Measurements from ENCODE around the gene WDR13.
"Not testable (repeated sequence)": the region's sequence is repeated elsewhere in the genome, so short reads cannot be mapped to it uniquely, and the experiment has no call there.

WDR13 gene

DNA sequence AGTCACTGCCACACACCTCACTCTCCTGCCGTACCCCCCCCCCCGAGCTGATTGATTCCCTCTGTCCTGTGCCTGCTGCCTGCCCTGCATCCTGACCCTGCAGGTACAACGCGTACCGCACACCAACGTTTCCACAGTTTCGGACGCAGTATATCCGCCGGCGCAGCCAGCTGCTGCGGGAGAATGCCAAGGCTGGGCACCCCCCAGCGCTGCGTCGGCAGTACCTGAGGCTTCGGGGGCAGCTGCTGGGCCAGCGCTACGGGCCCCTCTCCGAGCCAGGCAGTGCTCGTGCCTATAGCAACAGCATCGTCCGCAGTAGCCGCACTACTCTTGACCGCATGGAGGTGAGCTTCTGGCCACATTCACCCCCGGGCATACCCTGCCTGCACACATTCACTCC is 1.3 kb downstream of the WDR13 start:
- DNase-seq = no peak

GRCh38 chrX:48599341-48599740 is 2.0 kb downstream of the WDR13 start:
- no peak for DNase-seq

DNA sequence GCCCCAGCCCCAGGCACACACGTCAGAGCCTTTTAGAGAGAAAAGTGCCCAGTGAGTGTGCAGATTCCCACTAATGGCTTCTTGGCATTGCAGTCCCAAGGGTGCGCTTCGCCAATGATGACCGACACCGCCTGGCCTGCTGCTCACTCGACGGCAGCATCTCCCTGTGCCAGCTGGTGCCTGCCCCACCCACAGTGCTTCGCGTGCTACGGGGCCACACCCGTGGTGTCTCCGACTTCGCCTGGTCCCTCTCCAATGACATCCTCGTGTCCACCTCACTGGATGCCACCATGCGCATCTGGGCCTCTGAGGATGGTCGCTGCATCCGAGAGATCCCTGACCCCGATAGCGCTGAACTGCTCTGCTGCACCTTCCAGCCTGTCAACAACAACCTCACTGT is 2.9 kb downstream of the WDR13 start:
- no peak for DNase-seq

- no peak for DNase-seq
Measured at GRCh38 chrX:48601741-48602394, 4.6 kb downstream of the WDR13 start.

DNA sequence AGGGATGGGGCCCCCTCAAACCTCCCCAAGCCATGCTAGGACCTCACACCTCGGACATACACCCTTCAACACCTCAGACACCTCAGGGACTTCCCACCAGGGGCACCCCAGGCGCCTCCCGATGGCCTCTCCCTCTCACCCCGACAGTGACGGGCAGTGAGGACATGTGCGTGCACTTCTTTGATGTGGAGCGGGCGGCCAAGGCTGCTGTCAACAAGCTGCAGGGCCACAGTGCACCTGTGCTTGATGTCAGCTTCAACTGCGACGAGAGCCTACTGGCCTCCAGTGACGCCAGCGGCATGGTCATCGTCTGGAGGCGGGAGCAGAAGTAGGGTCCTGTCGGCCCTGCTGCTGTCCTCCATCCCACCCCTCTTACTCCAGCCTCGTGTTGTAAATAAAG is 7.4 kb downstream of the WDR13 start:
- DNase-seq = no peak

DNA sequence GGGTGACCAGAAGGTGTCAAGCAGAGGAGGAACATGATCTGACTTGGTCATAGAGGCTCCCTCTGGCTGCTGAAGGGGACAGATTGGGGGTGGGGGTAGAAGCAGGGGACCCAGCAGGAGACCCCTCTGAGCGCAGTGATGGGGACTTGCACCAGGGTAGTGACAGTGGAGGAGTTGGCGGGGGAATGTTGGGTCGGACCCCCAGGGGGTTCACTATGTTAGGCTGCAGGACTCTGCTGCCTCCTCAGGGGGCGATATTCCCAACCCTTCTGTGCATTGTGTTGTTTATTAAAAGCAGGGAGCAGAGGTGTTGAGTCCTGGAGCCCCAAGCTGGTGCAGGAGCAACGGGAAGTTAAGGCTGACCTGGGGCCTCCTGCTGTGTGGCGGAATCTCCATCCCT is 8.8 kb downstream of the WDR13 start:
- DNase-seq = no peak

DNA sequence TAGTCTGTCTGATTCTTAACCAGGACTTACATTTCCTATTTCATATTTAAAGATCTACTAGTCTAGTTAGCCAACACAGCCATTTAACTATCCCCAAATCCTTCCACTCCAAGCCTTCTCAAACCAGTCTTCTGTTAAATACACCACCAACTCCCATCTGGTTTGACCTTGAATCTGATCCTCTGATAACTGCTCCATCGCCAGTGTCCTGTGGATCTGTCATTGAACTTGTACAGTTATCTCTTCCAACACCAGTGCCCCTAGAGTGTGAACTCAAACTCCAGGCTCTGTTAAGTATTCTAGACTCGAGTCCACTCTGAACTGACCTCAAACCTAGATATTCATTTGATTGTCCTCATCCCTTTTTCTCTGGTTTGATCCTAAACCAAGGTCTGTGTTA is 14.4 kb downstream of the WDR13 start:
- DNase-seq = no peak

- DNase-seq = no peak
Measured at GRCh38 chrX:48613502-48614160, 16.3 kb downstream of the WDR13 start.

DNA sequence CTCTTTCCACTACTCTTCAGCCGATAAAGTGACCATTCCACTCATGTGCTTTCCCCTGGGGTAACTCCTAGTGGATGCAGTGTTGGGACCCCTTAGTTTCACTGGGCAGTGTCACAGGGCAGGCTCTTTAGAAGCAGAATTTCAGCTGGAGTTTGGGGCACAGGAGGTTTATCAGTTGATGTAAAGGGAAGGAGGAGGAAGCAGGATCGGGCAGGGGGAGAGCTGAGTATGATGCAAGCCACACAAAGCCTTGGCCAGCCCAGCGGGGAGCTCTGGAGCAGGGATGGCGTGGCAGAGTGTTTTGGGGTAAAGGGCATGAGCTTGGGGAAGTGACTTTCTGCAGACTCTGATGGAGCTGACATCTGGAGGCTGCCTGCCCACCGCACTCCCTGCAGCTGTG is 19.3 kb downstream of the WDR13 start:
- DNase-seq = no peak

DNA sequence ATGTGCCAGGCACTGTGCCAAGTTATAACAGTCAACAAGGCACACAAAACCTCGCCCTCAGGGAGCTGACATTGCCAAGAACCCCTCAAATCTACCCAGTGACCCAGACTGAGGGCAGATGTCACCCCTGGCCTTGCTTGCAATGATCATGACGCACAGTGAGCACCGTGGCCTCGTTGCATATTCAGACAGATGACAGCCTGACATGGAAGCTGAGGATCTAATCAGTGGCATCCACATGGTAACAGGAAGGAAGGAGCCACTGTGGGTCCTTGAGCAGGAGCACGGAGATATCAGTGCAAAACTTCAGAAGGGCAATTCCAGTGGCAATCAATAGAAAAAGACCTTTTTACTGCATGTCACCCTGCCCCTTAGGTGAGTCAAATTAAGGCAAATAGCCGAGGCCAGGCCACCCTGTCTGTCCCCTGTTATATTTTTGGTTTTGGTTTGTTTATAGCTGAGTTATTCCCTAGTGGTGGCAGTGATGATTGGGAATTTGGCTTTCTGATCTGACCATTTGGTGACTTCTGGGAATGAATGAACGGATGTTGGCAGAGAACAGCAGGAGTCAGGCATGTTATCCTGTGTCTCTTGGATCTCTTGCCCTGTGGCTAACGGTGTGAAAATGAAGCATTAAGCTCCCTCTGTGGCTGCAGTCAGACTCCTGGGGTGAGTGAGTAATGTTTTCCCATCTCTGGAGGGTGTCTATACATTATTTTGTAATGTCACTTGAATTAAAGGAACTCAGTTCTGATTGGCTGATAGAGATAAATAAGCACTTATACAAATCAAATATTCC is 20.4 kb downstream of the WDR13 start:
- DNase-seq = no peak

GRCh38 chrX:48626401-48627298 is 29.4 kb downstream of the WDR13 start:
- no peak for DNase-seq

DNA sequence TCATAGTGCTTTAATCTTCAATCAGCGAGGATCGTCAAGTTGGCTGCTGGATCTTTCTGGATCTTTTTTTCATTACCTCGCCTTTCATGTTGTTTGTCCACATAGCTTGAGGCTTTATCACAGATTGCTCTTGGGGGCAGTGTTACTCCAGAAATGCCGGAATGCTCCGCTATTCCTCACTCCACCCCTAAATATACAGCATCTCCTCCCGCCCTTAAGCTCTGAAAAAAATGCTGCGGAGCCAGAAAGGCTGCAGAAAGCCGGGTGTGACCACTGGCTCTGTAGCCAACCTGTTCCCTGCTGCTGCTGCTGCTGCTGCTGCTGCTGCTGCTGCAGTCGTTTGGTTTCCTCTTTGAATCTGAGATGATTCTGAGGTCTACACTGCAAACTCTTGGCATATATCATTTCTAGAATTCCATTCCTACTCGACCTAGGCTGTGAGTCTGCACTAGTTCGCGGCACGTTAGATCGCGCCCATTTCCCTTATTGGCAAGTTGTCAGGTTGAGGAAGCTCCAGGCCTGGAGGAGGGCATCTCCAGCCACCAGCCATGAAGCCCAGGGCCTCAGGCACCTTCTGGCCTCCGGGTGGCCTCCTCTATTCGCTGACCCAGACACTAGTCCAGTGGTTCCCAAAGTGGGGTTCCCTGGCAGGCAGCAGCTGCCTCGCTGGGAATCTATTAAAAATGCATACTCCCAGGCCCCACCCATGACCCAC is 34.2 kb downstream of the WDR13 start:
- no peak for DNase-seq

GRCh38 chrX:48632207-48632606 is 34.9 kb downstream of the WDR13 start:
- no peak for DNase-seq

DNA sequence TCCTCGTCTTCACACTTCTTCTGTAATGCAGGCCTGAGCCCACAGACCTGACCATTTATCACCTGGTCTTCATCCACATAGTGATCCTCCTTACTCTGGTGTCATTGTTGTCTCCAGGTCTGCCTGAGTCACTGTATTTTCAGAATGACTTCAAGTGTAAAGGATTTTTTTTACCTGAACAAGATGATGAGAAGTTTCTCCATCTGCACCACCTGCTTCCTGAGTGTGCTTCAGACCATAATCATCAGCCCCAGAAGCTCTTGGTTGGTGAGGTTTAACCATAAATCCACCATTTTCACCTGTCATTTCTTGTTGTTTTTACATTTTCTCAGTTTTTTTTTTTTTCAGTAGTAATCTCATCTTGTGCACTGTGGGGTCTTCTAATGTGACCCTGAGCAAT is 39.0 kb downstream of the WDR13 start:
- no peak for DNase-seq

DNA sequence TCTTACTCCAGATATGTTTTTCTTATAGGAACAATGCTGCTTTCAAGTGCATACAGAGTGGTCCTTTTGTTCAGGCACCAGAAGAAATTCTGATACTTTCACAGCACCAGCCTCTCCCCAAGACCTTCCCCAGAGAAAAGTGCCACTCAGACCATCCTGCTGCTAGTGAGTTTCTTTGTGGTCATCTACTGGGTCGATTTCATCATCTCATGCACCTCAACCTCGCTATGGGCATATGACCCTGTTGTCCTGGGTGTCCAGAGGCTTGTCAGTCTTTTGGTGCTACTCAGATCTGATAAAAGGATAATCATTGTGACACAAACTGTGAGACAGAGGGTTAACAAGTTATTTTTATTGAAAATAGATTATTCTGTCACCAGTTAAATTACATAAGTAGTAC is 39.5 kb downstream of the WDR13 start:
- DNase-seq = no peak

DNA sequence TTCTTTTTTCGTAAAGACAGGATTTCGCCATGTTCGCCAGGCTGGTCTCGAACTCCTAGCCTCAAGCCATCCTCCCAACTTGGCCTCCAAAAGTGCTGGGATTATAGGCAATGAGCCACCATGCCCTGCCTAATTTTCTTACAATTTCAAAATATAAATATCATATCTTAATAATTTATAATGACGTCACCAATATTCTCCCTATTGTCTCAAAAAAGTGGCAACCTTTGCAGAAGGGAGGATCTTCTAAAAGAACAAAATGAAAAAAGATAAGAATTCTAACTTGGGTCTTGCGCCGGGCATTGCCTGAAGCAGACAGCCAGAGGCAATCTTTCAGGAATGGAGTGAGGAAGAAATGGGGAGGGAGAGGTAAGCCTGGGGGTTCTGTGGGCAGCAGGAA is 48.4 kb downstream of the WDR13 start:
- DNase-seq = no peak

- no peak for DNase-seq
Measured at GRCh38 chrX:48648336-48648751, 51.1 kb downstream of the WDR13 start.

- no peak for DNase-seq
Measured at GRCh38 chrX:48649102-48649501, 51.8 kb downstream of the WDR13 start.

GRCh38 chrX:48652055-48652579 is 54.8 kb downstream of the WDR13 start:
- DNase-seq = not testable (repeated sequence)

- DNase-seq = not testable (repeated sequence)
Measured at GRCh38 chrX:48654746-48655145, 57.5 kb downstream of the WDR13 start.
